ENCODE measurements around the gene PLXNA1. TPM values are rescaled to one million over a fixed set of nuclear protein-coding genes. Genes with fewer than 3 reads are reported as not detected.
A peak's percentile ranks its signal among the peaks of the same experiment; 100 is the strongest.

The PLXNA1 gene
- polyA plus RNA-seq, 5 donors: 22.8 to 33.2 (median 31.7) TPM

GRCh38 chr3:126965526-126966080 is 17.3 kb upstream of the PLXNA1 start:
- no peak for DNase-seq

GRCh38 chr3:126967386-126967785 is 15.5 kb upstream of the PLXNA1 start:
- no peak for DNase-seq

GRCh38 chr3:126968391-126969390 is 14.2 kb upstream of the PLXNA1 start:
- DNase-seq: no peak

- no peak for DNase-seq
Measured at GRCh38 chr3:126969586-126969985, 13.3 kb upstream of the PLXNA1 start.

GRCh38 chr3:126970101-126970500 is 12.8 kb upstream of the PLXNA1 start:
- no peak for DNase-seq

GRCh38 chr3:126970921-126971320 is 12.0 kb upstream of the PLXNA1 start:
- no peak for DNase-seq

GRCh38 chr3:126971891-126972351 is 11.0 kb upstream of the PLXNA1 start:
- no peak for DNase-seq

GRCh38 chr3:126972866-126973265 is 10.0 kb upstream of the PLXNA1 start:
- no peak for DNase-seq

- DNase-seq: no peak
Measured at GRCh38 chr3:126973814-126974213, 9.1 kb upstream of the PLXNA1 start.

- DNase-seq: no peak
Measured at GRCh38 chr3:126974756-126975155, 8.2 kb upstream of the PLXNA1 start.

- no peak for DNase-seq
Measured at GRCh38 chr3:126976906-126977305, 6.0 kb upstream of the PLXNA1 start.

GRCh38 chr3:126977821-126978220 is 5.1 kb upstream of the PLXNA1 start:
- DNase-seq: no peak

GRCh38 chr3:126978291-126978690 is 4.6 kb upstream of the PLXNA1 start:
- DNase-seq: no peak

GRCh38 chr3:126979046-126979628 is 3.8 kb upstream of the PLXNA1 start:
- DNase-seq: no peak

GRCh38 chr3:126980266-126980811 is 2.6 kb upstream of the PLXNA1 start:
- DNase-seq: no peak

- no peak for DNase-seq
Measured at GRCh38 chr3:126982126-126982470, 817 bp upstream of the PLXNA1 start.

- DNase-seq: no peak
Measured at GRCh38 chr3:126983276-126983652, 349 bp downstream of the PLXNA1 start.

- peak in 1 of 2 donors; percentile 47 for DNase-seq
Measured at GRCh38 chr3:126983653-126984390, 907 bp downstream of the PLXNA1 start.

GRCh38 chr3:126984391-126985131 is 1.6 kb downstream of the PLXNA1 start:
- DNase-seq: no peak

- DNase-seq: no peak
Measured at GRCh38 chr3:126985132-126985985, 2.4 kb downstream of the PLXNA1 start.
